ENCODE results near the gene FAM76A.
"Not testable (repeated sequence)": the region's sequence is repeated elsewhere in the genome, so short reads cannot be mapped to it uniquely, and the experiment has no call there.

The FAM76A gene

GRCh38 chr1:27725374-27726172 lies at the start of gene FAM76A:
TSS of gene FAM76A (plus strand) at chr1:27725961. CDS start at chr1:27726081, 120 bp downstream.
- DNase-seq = peak; percentile 99

- DNase-seq = no peak
Measured at GRCh38 chr1:27676410-27676809, 49.4 kb upstream of the FAM76A start.

- DNase-seq = no peak
Measured at GRCh38 chr1:27678747-27679146, 47.0 kb upstream of the FAM76A start.

- DNase-seq = not testable (repeated sequence)
Measured at GRCh38 chr1:27680225-27680791, 45.5 kb upstream of the FAM76A start.

- not testable (repeated sequence) for DNase-seq
Measured at GRCh38 chr1:27681580-27681979, 44.2 kb upstream of the FAM76A start.

GRCh38 chr1:27682351-27682944 lies 43.3 kb upstream of the FAM76A start:
- no peak for DNase-seq

GRCh38 chr1:27684176-27684575 lies 41.6 kb upstream of the FAM76A start:
- DNase-seq = no peak

- no peak for DNase-seq
Measured at GRCh38 chr1:27686223-27686990, 39.4 kb upstream of the FAM76A start.

GRCh38 chr1:27687906-27688305 lies 37.9 kb upstream of the FAM76A start:
- DNase-seq = no peak

- no peak for DNase-seq
Measured at GRCh38 chr1:27689423-27690173, 36.2 kb upstream of the FAM76A start.

- DNase-seq = no peak
Measured at GRCh38 chr1:27690183-27690582, 35.6 kb upstream of the FAM76A start.

- not testable (repeated sequence) for DNase-seq
Measured at GRCh38 chr1:27696835-27697234, 28.9 kb upstream of the FAM76A start.

- DNase-seq = no peak
Measured at GRCh38 chr1:27704958-27705357, 20.8 kb upstream of the FAM76A start.

GRCh38 chr1:27705545-27705944 lies 20.2 kb upstream of the FAM76A start:
- no peak for DNase-seq

- DNase-seq = no peak
Measured at GRCh38 chr1:27710574-27710973, 15.2 kb upstream of the FAM76A start.

GRCh38 chr1:27713139-27713725 lies 12.5 kb upstream of the FAM76A start:
- no peak for DNase-seq

GRCh38 chr1:27713869-27714513 lies 11.8 kb upstream of the FAM76A start:
- DNase-seq = no peak

- DNase-seq = no peak
Measured at GRCh38 chr1:27716262-27716895, 9.4 kb upstream of the FAM76A start.

- no peak for DNase-seq
Measured at GRCh38 chr1:27719286-27720251, 6.2 kb upstream of the FAM76A start.

- DNase-seq = no peak
Measured at GRCh38 chr1:27724961-27725373, 794 bp upstream of the FAM76A start.
